ENCODE measurements around the gene THYN1. TPM values are rescaled to one million over a fixed set of nuclear protein-coding genes. Genes with fewer than 3 reads are reported as not detected.

Gene THYN1
- total RNA-seq, 3 donors from 2014 or later: 51.7 to 73.9 (median 58.7) TPM

DNA sequence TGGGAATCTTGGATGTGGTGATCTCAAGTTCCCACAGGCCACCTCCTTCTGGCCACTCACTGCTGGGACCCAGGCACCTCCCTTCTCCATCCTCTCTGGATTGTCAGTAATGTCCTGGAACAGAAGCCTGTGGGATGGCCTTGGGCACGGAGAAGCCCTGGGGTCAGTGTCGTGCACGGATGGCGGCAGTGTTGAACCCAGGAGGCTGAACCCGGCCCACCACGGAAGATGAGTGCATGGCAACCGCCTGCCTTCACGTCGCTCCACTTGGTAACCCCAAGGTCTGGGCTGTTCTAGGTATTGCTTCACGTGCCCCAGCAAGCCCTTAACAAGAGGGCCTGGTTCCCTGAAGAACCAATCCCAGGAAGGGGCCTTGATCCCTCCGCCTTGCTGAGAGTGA is 7.1 kb downstream of the THYN1 start:
- Histone ChIP-seq H3K27me3 (no peaks in the 10 kb centered on the region), H3K4me1 (peaks cover 0 to under 1% of the 10 kb centered on the region in 2 donors), H3K27ac (no peak overlapping the region), H3K36me3 (peaks cover 14% of the 10 kb centered on the region), H3K4me3 (no peak overlapping the region), H3K9me3 (no peaks in the 10 kb centered on the region)
- intact Hi-C loops (cut with DNase I; ENCODE audit: low total_unique reads): no loop called here
- no peak for DNase-seq (ENCODE audit: low spot score in 2 of 2)
- TF ChIP-seq POLR2A (IDR thresholded peaks at IDR 0.05): no peak
- no peak for TF ChIP-seq POLR2AphosphoS5 (IDR thresholded peaks at IDR 0.05)
- TF ChIP-seq, protein P1, sequence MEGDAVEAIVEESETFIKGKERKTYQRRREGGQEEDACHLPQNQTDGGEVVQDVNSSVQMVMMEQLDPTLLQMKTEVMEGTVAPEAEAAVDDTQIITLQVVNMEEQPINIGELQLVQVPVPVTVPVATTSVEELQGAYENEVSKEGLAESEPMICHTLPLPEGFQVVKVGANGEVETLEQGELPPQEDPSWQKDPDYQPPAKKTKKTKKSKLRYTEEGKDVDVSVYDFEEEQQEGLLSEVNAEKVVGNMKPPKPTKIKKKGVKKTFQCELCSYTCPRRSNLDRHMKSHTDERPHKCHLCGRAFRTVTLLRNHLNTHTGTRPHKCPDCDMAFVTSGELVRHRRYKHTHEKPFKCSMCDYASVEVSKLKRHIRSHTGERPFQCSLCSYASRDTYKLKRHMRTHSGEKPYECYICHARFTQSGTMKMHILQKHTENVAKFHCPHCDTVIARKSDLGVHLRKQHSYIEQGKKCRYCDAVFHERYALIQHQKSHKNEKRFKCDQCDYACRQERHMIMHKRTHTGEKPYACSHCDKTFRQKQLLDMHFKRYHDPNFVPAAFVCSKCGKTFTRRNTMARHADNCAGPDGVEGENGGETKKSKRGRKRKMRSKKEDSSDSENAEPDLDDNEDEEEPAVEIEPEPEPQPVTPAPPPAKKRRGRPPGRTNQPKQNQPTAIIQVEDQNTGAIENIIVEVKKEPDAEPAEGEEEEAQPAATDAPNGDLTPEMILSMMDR (IDR thresholded peaks at IDR 0.05): no peak

DNA sequence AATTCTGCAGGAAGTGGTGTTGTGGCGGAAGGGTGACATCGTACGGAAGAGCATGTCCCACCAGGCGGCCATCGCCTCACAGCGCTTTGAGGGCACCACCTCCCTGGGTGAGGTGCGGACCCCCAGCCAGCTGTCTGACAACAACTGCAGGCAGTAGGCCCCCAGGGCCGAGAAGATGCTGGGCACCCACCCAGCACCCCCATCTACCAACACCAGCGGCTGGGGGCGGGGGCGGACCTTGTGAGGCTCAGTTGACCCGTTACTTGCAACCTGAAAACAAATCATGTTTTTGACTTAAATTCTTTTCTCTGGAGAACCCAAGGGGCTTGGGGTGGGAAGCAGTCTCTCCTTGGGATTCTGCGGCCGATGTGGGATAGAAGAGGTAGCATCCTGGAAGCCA is 7.7 kb downstream of the THYN1 start:
- Histone ChIP-seq H3K27ac (no peak overlapping the region), H3K4me3 (no peak overlapping the region), H3K36me3 (peaks cover 14% of the 10 kb centered on the region), H3K9me3 (no peaks in the 10 kb centered on the region), H3K27me3 (no peaks in the 10 kb centered on the region), H3K4me1 (no peaks in the 10 kb centered on the region)
- intact Hi-C loops (cut with DNase I; ENCODE audit: low total_unique reads): no loop called here
- DNase-seq (ENCODE audit: low spot score in 2 of 2): no peak
- TF ChIP-seq, protein P1 (IDR thresholded peaks at IDR 0.05): no peak
- no peak for TF ChIP-seq POLR2A (IDR thresholded peaks at IDR 0.05)
- no peak for TF ChIP-seq POLR2AphosphoS5 (IDR thresholded peaks at IDR 0.05)

- DNase-seq (ENCODE audit: low spot score in 2 of 2): no peak
- Histone ChIP-seq H3K36me3 (peaks cover 14% of the 10 kb centered on the region), H3K4me1 (no peaks in the 10 kb centered on the region), H3K27ac (no peak overlapping the region), H3K9me3 (no peaks in the 10 kb centered on the region), H3K4me3 (no peak overlapping the region), H3K27me3 (no peaks in the 10 kb centered on the region)
- intact Hi-C loops (cut with DNase I; ENCODE audit: low total_unique reads): no loop called here
- TF ChIP-seq, protein P1 (IDR thresholded peaks at IDR 0.05): peak in 1 of 3 donors; percentile 26
- TF ChIP-seq POLR2A (IDR thresholded peaks at IDR 0.05): no peak
Observed at GRCh38 chr11:134244593-134244992, 8.6 kb downstream of the THYN1 start.

DNA sequence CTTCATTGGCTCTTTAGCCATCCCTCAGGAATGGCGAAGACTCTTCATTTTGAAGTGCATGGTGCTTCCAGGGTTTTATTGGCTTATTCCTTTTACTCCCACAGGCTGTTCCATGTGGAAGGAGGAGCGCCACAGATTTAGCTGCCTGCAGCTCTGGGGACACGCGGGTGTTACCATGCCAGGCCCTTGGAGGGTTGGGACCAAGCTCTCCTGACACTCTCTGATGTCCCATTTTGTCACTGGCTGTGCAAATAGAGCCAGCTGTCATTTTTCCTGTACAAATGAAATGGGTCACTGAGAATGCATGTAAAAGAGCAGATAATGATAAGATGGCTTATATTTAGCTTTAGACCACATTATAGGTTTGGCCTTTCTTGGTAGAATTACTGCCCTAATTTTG is 9.2 kb downstream of the THYN1 start:
- Histone ChIP-seq H3K36me3 (peaks cover 14% of the 10 kb centered on the region), H3K27me3 (no peaks in the 10 kb centered on the region), H3K4me1 (no peaks in the 10 kb centered on the region), H3K27ac (no peak overlapping the region), H3K9me3 (no peaks in the 10 kb centered on the region), H3K4me3 (no peak overlapping the region)
- DNase-seq (ENCODE audit: low spot score in 2 of 2): no peak
- intact Hi-C loops (cut with DNase I; ENCODE audit: low total_unique reads): no loop called here
- TF ChIP-seq POLR2AphosphoS5 (IDR thresholded peaks at IDR 0.05) (no peak), POLR2A (IDR thresholded peaks at IDR 0.05) (no peak)
- TF ChIP-seq, protein P1 (IDR thresholded peaks at IDR 0.05): no peak

- DNase-seq (ENCODE audit: low spot score in 2 of 2): no peak
- peaks cover 14% of the 10 kb centered on the region for H3K36me3 ChIP-seq
- H3K4me1 ChIP-seq: no peaks in the 10 kb centered on the region
- intact Hi-C loops (cut with DNase I; ENCODE audit: low total_unique reads): no loop called here
- TF ChIP-seq POLR2AphosphoS5 (IDR thresholded peaks at IDR 0.05) (no peak), POLR2A (IDR thresholded peaks at IDR 0.05) (no peak)
- TF ChIP-seq, protein P1 (IDR thresholded peaks at IDR 0.05): no peak
- no peak overlapping the region for H3K4me3 ChIP-seq
- H3K9me3 ChIP-seq: no peaks in the 10 kb centered on the region
- H3K27me3 ChIP-seq: no peaks in the 10 kb centered on the region
- H3K27ac ChIP-seq: no peak overlapping the region
Observed at GRCh38 chr11:134242376-134242775, 10.8 kb downstream of the THYN1 start.
